GM19240 (cell line): Measurements from ENCODE around the gene EIF2S3.
"Not testable (repeated sequence)": the region's sequence is repeated elsewhere in the genome, so short reads cannot be mapped to it uniquely, and the experiment has no call there.

Experiments used
- DNase-seq: peaks from one replicate; pipeline ENCODE4 v3.0.0; 2011; ENCODE audit warnings: low spot score; ENCODE audit not compliant: insufficient read length

Gene EIF2S3

DNA sequence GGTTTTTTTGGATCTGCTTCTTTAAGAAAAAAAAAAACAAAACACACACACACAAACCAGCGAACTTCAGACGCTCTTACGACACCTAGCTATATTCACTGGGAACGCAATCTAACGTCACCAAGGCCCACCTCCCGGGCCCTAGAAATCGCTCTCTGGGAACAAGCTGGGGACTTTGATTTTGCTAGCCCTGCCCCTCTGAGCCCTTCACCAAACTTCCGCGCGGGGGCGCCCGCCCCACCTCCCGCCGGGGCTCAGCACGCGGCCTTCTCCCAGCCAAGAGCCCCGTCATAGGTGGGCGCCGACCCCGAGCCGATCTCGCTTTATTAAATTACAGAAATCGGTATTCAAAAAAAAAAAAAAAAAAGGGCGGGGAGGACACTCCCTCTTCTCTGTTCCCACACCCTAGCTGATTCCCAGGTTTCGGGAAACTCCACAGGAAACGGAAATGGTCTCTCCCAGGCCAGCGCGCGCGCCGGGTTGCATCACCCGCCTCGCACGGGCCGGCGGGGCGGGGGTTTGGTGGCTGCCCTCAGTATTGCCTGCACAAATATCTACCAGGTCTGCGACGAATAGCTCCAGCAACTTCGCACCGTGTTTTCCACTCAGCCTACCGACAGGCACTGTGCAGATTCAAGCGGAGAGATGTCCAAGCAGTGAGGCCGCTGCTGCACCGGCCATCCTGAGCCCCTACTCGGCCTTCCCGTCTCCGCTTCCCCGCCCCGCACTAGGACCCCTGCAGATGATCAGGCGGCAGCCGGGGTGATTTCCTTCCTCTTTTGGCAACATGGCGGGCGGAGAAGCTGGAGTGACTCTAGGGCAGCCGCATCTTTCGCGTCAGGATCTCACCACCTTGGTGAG, at the start of gene EIF2S3:
TSS of gene EIF2S3 (plus strand) at position 775 of the 861 bp plus-strand sequence. CDS start at position 788, 13 bp downstream.
- DNase-seq: peak; percentile 58

DNA sequence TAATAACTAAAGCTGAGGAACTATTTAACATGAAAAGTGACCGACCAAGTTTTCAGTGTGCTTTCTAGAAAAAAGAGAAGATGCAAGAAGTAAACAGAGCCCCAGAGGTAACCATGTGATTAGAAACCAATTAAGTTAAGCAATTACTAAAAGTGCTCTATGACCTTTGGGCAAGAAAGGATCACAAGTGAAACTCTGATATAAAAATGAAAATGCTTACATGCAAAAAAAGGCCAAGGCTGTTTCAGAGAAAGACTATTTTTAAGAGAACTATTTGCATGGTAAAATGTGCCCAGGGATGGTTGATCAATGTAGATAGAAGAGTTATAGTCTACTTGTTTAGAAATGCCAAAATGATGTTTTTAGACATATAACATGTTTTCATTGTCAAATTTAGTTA, 49.7 kb upstream of the EIF2S3 start:
- no peak for DNase-seq

DNA sequence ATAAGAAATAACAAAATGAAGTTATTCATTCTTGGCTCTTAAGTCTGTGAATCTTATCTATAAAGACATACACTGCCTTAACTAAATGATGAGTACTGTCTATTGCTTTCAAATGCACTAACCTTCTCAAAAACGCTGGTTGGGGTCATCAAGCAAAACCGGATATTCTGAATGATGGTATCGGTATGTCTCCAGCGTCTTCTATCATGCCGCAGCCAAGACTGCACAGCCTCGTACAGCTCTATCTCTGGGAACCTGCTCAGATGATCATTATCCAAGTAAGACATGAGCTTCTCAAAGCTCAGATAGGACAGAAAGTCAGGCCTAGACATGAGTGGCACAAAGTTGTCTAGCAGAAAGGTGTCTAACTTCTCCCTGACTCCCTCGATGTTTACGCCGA, 48.9 kb upstream of the EIF2S3 start:
- no peak for DNase-seq

DNA sequence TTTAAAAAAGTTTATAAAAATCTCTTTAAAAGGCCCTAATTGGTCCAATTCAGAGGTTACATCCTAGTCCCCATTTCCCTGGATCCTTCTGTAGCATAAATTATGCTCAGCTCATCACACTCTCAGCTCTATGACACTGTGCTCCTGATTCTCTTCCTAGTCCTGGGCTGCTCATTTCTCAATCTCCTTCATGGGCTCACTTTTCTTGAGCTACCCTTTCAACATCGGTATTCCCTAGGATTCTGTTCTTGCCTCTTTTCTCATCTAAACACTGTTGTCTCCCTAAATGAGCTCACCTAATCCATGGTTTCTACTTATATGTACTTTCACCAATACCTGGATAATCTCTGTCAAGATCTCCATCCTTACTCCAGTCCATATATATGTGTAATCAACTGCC, 42.5 kb upstream of the EIF2S3 start:
- DNase-seq: no peak

DNA sequence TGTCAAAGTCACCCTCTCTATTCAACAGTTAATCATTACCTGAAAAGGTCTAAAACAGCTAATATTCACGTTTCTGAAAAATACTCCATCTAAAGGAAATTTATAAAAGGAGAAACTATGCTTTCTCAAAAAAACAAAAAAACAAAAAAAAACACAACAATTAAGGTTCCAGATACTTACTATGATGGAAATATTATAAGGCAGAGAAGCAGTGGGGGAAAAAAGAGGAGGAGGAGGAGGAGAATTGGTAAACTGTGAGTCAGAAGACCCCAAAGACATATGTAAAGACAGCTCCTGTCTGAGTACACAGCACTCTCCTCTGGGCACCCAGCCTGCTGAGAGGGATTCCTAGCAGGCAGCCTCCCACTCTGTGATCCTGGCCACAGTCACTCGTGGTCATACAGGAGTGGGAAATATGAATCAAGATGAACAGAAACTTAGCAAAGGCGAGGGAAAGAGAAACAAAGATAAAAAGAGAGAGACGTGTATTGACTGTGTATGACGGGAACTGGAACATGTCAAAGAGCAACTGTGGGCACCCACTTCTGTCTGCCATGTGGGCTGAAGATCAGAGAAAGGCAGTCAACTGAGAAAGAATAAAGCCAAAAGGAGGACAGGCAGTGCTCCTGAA, 40.3 kb upstream of the EIF2S3 start:
- no peak for DNase-seq

DNA sequence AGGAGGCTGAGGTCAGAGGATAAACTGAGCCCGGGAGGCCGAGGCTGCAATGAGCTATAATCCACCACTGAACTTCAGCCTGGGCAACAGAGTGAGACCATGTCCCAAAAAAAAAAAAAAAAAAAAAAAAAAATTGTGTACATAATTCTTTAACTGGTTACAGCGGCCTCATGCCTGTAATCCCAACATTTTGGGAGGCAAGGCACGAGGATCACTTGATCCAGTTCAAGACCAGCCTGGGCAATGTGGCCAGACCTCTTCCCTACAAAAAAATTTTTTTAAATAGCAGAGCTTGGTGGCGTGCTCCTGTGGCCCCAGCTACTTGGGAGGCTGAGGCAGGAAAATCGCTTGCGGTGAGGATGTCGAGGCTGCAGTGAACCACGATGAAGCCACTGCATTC, 37.1 kb upstream of the EIF2S3 start:
- no peak for DNase-seq

DNA sequence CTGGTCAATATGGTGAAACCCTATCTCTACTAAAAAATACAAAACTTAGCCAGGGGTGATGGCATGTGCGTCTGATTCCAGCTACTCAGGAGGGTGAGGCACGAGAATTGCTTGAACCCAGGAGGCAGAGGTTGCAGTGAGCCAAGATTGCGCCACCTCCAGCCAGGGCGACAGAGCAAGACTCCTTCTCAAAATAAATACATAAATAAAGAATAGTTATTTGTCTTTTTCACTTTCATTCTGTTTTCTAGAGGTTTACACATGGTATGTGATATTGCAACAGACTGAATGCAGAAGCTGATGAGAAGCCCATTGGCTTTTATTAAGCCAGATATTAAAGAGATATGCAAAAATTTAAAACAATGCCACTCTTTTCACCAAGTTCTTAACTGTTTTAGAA, 35.9 kb upstream of the EIF2S3 start:
- no peak for DNase-seq

DNA sequence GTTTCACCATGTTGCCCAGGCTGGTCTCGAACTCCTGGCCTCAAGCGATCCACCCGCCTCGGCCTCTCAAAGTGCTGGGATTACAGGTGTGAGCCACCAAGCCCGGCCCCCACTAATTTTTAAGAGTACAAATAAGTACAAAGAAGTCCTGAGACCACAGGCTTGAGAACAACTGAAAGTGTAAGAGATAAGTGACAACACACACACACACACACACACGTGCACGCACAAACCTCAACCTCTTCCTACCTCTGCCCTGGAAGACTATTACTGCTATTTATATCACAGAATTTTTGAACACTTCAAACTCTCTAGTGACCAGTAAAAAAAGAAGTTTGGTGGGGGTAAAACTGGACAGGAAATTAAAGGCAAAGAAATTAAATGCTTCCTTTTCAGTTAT, 35.3 kb upstream of the EIF2S3 start:
- no peak for DNase-seq

DNA sequence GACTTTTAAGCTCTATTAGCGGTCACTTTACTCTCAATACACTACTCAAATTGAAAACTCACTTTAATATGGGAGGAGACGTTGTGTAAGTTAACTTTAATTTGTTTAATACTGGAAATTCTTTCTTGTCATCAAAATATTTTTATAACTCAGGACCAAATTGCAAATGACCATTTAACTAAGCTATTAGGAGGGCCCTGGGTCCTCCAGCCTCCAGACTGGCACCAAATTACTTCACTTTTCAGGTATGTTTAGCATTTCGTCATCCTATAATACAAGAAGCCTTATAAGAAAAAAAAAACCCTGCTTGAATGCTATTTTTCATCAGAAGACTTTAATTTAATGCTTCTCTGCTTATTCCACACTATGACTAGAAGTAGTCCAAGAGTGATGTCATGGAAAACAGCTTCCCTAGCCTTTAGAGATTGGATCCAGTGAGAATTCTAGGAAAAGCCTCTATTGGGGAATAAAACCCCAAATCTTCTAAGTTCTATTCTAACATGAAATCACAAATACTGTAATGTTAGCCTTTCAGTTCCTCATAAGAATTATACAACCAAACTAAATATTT, 34.4 kb upstream of the EIF2S3 start:
- no peak for DNase-seq

DNA sequence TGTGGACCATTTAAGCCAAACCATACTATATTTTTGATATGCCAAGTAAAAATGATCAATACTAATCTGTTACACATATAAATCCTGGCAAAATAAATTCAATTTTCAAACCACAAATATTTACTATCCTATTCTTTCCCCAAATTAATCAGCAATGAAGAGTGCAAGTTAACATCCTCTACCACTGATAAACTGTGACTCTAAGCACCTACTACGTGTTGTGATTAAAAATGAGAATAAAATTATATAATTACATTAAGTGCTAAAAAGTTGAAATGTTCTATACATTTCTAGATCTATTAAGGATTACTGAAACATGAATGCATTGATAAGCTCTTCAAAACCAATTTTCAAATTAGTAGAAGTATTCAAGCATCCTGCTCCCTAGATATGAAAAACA, 31.2 kb upstream of the EIF2S3 start:
- no peak for DNase-seq

DNA sequence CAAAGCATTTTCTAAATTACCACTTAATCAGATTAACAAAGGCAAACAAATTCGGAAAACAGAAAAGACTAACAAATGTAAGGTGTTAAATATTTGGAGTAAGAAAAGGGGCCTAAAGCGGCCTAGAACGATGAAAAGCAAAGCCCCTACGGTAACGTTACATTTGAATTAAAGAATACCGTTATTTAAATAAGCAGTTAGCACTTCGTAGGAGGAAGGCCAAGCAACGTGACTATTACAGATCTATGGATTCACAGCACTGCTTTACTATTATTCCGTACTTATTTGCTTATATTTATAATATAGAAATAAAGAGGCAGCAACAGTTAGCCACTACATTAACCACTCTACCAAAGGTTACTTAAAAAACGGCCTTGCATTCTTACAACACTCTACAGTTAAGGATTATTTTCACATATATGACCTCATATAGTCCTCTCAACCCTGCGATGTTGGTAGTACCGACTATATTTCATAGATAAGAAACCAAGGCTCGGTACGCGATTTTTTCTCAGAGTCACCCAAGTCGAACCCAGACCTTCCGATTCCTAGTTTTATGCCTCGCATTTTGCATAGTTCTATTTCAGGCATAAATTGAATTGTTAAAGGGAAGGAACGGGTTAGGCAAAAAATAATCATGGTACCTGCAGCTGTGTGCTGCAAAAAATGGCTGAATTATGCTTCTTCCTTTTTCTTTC, 30.6 kb upstream of the EIF2S3 start:
- no peak for DNase-seq

DNA sequence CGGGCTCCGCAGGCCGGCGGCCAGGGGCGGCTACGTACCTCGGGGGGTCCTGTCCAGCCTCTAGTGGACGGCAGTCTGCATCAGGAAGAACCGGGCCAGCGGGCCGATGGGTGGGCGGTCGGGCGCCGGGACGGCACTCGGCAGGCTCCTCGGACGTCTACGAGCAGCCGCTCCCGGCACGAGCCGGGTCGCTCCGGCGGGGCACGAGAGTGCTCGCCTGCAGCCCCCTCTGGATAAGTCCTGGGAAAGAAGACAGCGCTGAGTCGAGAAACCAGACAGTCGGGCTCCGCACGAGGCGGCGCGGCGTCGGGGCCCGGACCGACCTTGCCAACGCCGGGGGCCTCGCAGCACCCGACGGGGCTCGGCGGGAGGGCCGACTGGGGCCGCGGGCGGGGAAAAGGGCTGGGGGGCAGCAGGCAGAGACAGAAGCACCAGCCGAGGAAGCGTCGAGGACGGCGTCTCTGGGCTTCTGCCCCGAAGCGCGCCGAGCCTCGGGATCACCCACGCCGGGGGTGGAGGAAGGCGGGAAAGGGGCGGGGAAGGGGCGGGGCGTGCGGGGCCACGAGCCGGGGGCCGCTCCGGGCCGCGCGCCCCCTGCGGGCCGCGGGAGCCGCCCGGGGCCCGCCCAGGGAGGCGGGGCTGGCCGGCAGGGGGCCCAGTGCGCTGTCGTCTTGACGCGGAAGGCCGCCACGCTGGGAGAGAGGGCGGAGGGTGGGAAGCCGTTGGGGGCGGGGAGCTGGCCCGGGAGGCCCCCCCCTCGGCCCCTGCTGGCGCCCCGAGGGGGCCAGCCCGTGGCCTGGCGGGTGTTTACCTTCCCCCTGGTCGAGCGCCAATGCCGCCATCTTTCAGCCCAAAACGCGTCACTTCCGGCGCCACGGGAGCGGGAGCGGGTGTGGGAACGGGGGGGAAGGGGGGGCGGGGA, 29.7 kb upstream of the EIF2S3 start:
- DNase-seq: peak; percentile 59

DNA sequence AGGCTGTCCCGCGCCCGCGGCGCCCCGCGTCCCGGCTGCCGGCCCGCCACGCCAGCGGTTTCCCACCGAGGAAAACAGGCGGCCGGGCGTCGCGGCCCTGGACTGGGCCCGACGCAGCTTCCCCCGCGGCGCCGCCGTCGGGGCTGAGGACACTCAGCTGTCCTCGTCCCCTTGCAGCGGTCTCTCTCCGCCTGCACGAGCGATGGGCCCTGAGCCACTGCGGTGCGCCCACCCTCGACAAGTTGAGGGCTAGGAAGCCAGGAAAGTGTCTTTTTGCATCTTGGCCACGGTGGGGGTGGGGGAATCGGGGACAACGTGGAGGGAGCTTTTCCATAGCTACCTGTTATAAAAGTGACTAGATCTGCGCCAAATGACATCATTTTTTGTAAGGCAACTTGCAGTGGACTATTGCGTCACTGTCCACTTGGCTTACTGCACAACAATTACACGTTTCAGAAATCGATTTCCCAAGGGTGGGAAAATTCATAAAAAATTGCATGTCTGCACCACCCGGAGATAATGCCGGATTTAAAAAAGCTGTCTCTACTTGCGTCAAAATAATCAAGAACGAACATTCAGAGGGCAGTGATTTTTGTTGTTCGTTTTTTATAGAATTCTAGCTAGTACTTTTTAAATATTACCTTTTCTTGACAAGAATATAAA, 28.9 kb upstream of the EIF2S3 start:
- no peak for DNase-seq

DNA sequence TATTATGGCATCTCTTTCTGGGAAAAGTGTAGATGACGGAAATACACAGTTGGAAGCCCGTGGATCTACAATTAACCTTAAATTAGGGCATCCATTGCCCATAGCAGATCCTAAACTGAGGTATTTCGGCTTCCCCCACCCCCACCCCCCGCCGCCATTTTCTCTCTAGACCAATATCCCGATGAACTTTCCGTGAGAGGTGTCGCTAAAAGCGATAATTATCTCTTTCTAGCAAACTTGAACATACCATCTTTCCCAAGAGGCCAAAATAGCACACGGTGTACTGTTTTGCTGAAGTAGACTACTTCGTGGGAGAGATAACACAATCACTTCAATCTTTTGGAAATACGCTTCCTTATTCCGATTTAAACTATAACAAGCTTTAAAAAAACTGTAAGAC, 28.3 kb upstream of the EIF2S3 start:
- DNase-seq: no peak

DNA sequence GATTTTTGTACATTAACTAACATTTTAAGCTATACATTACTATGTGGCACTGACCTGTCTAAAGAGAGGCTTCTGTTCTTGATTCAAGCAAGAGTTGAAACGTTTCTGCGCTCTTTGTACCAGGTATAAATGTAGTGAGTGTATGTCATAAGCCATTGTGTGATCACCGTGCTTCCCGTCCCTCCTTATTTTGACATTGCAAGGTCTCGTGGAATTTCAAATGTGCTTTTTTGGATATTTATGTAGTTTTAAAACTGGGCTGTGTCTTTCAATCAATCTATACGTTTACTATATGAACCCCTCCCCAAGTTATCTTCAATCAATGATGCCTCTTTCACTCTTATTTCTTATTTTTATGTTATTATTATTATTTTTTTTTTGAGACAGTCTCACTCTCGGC, 27.7 kb upstream of the EIF2S3 start, which contains the start of gene KLHL15:
TSS of gene KLHL15 (minus strand) at position 101 of the 400 bp plus-strand sequence. CDS start 20,493 bp downstream, outside the sequence.
- no peak for DNase-seq

DNA sequence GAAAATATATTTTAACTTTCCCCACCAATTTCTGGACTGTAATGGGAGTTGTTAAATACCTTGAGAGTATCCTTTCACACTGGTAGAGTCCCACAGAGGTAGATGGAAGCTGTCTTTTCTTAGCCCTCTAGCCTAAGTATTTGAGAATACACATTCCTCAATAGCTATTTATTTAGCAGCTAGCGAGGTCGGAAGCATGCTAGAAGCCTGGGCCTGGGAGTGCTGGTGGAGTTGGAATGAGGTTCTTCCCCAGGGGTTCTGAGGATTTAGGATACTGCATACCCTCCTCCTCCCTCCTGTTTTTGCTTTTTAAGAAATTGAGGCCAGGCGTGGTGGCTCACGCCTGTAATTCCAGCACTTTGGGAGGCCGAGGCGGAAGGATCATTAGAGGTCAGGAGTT, 26.8 kb upstream of the EIF2S3 start:
- no peak for DNase-seq

DNA sequence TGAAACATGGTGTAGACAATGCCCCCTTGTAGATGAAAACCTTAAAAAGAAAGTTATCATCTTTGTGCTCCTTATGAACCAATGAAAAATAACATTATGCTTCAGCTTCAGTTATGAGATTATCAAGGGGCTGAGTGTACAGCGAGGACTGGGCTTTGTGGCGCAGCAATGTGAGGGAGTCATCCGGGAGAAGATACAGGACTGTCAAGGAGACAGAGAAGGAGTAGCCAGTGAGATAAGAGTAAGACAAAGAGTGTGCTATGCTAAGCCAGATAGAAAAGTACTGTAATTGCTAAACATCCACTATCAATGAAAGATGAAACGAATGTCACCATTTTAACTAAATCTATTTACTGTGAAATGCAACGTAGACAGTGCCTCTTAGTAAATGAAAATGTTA, 24.2 kb upstream of the EIF2S3 start:
- DNase-seq: no peak

DNA sequence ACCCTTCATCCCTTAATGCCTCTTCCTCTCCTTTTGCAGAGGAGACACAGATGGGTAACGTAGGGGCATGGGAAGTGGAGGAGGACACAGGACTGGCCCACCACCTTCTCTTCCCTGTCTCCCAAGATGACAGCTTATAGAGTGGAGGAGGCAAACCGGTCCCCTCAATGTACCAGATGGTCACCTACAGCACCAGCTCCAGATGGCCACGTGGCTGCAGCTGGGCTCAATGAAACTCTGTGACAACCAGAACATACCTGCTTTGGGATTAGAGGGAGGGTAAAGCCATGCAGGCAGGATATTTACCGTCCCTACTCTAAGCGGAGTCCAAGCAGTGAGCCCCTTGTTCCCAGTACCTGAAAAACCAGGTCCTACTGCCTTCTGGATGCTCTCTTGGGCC, 20.3 kb upstream of the EIF2S3 start:
- no peak for DNase-seq

DNA sequence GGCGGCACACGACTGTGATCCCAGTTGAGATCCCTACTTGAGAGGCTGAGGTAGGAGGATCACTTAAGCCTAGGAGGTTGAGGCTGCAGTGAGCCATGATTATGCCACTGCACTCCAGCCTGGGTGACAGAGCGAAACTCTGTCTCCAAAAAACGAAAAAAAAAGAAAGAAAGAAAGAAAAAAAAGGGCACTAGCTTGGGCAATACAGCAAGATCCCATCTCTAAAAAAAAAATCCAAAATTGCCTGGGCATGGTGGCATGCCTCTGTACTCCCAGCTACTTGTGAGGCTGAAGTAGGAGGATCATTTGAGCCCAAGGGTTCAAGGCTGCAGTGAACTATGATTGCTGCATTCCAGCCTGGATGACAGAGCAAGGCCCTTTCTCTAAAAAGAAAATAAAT, 17.0 kb upstream of the EIF2S3 start:
- no peak for DNase-seq

DNA sequence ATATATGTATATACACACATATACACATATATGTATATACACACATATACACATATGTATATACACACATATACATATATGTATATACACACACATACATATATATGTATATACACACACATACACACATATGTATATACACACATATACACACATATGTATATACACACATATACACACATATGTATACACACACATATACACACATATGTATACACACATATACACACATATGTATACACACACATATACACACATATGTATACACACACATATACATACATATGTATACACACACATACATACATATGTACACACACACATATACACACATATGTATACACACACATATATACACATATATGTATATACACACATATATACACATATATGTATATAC, 8.7 kb upstream of the EIF2S3 start:
- not testable (repeated sequence) for DNase-seq
